ENCODE data around the gene REELD1.

- TF ChIP-seq CTCF (conservative IDR thresholded peaks at IDR 0.05; ENCODE audit: low read length) (no peak), EZH2phosphoT487 (IDR thresholded peaks at IDR 0.05; ENCODE audit: borderline replicate concordance) (no peak)
Measured at GRCh38 chr4:146176891-146177290, 37.4 kb upstream of the REELD1 start.

All from Loucy (cell line).